Retinal pigment epithelial cell (primary cell): ENCODE data around the gene TLE3.

Source experiments
- DNase-seq: peaks from one replicate; pipeline ENCODE4 v3.0.0-alpha.2; 2010; ENCODE audit warnings: low read depth
- H3K4me3 ChIP-seq: 2 replicates; pipeline ENCODE4 v1.5.1; 2011; ENCODE audit warnings: mild to moderate bottlenecking, low read length, control low read depth, moderate library complexity
- TF ChIP-seq, protein P1 (sequence below): conservative IDR thresholded peaks from 2 replicates; pipeline ENCODE4 v1.5.1; 2011; ENCODE audit warnings: low read depth, low read length, control low read depth, inconsistent platforms

Gene TLE3

DNA sequence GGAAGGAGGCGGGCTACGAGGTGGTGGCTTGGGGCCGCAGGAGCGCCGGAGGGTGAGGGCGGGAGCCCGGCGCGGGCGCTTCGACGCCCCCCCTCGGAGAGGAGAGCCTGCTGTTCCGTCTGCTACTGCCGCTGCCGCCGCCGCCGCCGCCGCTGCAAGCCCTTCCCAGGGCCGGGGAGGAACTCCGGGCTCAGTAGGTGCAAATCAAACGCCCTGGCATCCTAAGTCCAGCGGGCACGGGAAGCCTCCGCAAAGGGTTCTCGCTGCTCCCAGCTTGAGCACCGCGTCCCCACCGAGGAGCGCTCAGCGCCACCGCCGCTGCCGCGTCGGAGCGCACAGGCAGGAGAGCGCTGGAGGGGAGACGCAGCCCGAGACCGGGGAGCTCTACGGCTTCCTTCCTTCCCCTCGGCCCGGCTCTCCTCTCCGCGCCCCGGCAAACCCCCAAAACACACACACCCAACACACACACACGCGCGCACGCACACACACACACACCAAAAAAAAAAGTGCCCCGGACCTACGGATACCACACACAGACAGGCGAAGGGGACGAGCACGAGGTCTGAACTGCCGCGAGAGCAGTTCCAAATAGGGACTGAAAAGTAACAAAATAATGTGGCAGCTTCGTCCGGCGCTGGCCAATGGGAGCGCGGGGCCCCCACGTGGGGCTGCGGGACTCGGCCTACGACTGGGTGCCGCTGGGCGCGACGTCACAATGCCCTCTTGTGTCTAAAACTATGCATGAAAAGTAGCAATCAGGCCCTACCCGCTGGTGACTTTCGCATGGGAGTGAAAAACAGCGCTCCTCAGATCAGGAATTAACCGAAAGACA, at the start of gene TLE3:
TSS of gene TLE3 (minus strand) at position 597 of the 832 bp plus-strand sequence. CDS start 1,119 bp downstream, outside the sequence.
- TF ChIP-seq, protein P1, sequence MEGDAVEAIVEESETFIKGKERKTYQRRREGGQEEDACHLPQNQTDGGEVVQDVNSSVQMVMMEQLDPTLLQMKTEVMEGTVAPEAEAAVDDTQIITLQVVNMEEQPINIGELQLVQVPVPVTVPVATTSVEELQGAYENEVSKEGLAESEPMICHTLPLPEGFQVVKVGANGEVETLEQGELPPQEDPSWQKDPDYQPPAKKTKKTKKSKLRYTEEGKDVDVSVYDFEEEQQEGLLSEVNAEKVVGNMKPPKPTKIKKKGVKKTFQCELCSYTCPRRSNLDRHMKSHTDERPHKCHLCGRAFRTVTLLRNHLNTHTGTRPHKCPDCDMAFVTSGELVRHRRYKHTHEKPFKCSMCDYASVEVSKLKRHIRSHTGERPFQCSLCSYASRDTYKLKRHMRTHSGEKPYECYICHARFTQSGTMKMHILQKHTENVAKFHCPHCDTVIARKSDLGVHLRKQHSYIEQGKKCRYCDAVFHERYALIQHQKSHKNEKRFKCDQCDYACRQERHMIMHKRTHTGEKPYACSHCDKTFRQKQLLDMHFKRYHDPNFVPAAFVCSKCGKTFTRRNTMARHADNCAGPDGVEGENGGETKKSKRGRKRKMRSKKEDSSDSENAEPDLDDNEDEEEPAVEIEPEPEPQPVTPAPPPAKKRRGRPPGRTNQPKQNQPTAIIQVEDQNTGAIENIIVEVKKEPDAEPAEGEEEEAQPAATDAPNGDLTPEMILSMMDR, result peak; percentile 35
- DNase-seq, result peak; percentile 96
- peak within 1 kb of the TSS; percentile 93 for H3K4me3 ChIP-seq

- no peak overlapping the region for H3K4me3 ChIP-seq
- DNase-seq, result no peak
- TF ChIP-seq, protein P1, result no peak
Measured at GRCh38 chr15:70147178-70147760, 49.6 kb upstream of the TLE3 start.

DNA sequence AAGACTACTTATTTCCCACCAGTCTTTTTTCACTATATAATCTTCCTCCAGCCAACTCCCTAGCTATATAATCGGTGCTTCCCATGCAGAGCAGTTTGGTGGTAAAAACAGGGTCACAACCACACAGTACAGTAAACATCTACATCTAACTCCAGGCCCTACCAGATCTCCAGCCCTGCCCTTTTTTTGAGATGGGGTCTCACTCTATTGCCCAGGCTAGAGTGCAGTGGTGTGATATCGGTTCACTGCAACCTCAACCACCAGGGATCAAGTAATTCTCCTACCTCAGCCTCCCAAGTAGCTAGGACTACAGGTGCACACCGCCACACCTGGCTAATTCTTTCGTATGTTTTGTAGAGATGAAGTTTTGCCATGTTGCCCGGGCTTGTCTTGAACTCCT, 49.1 kb upstream of the TLE3 start:
- TF ChIP-seq, protein P1, result no peak
- no peak overlapping the region for H3K4me3 ChIP-seq
- DNase-seq, result no peak

DNA sequence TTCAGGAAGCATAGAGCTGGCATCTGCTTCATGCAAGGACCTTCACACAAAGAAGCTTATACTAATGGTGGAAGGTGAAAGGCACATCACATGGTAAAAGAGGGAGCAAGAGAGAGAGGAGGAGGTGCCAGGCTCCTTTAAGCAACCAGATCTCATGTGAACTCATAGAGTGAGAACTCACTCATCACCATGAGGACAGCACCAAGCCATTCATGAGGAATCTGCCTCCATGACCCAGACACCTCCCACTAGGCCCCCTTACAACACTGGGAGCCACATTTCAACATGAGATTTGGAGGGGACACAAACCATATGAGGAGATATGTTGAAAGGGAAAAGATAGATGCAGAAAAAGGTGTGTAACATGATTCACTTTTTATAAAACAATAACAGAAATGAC, 48.4 kb upstream of the TLE3 start:
- H3K4me3 ChIP-seq, result no peak overlapping the region
- no peak for DNase-seq
- TF ChIP-seq, protein P1, result no peak

- TF ChIP-seq, protein P1, result no peak
- no peak overlapping the region for H3K4me3 ChIP-seq
- DNase-seq, result no peak
Measured at GRCh38 chr15:70145261-70145660, 47.5 kb upstream of the TLE3 start.

DNA sequence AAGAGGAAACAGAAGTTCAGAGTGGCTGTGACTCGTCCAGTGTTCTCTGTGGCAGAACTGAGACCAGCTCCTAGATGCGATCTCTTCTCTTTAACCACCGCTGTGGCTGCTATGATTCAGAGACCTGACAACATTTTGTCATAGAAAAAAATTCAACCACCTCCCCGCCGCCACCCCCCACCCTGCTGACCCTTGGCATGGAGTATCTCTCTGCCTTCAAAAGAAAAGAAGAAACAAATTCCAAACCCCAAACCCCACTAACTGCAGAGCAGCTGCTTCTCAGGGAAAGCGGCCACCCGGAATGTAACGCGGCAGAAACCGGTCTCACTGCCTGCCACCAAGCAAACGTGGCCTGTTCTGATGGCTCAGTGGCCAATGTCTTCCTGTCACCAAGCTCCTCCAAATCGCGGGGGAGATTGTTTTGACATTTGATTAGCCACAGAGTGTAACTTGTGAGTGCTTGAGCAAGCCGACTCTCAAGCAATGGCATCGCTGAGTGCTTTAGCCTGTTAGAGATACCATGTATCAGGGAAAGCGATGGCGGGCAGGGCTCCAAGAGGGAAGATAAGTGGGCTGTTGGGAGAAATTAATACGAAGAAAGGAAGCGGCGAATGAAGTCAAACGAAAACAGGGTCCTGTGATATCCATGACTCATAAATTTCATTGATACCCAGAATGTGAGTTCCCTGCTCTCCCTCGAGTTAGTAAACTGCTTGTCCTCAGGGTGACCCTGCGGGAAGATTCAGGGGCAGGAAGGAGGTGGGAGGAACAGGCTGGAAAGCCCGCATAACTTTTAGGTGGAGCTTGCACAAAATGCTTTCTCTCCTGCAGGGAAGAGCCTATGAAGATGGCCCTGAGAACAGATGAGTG, 44.8 kb upstream of the TLE3 start:
- TF ChIP-seq, protein P1, result no peak
- H3K4me3 ChIP-seq, result no peak overlapping the region
- DNase-seq, result peak; percentile 84
